ENCODE data around the gene FAM161B.

The FAM161B gene

DNA sequence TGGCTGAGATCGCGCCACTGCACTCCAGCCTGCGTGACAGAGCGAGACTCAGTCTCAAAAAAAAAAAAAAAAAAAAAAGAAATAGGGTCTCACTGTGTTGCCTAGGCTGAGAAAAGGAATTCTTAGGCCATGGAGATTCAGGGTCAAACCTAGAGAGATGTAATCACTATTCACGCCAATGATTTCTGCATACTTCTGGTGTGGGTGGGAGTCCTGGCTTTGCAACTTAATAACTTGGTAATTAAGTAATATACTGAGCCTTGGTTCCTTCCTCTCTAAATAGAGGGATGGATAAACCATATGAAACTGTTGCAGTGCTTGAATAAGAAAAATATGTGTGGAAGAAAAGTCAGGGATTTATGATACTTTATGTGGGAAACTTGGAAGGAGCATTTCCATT is 60.5 kb downstream of the FAM161B start:
- H3K9ac ChIP-seq (ENCODE audit: low read depth, low read length): no peak overlapping the region

DNA sequence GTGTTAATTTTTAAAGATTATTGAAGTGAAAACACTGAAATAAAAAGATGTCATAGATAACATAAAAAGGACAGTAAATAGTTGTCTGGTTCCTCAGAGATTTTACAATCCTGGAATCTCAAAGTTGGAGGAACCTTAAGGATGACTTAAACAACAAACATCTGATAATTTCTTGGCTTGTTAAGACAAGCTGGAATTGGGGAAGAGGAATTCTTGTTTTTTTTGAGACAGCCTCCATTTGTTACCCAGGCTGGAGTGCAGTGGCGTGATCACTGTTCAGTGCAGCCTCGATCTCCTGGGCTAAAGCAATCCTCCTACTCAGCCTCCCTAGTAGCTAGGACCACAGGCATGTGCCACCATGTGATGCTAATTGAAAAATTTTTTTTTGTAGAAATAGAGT is 60.9 kb downstream of the FAM161B start:
- Histone ChIP-seq H3K4me1 (ENCODE audit: control insufficient read depth, insufficient read depth, low read length) (no peaks in the 10 kb centered on the region), H3K36me3 (ENCODE audit: control insufficient read depth, insufficient read depth, low read length) (no peaks in the 10 kb centered on the region), H3K9me3 (ENCODE audit: control insufficient read depth, insufficient read depth, low read length) (no peaks in the 10 kb centered on the region), H3K4me3 (ENCODE audit: low read depth, low read length) (no peak overlapping the region), H3K9ac (ENCODE audit: low read depth, low read length) (no peak overlapping the region), H3K27me3 (ENCODE audit: control insufficient read depth, insufficient read depth, low read length) (no peaks in the 10 kb centered on the region)

More for the DNA sequence above, 60.5 kb downstream of the FAM161B start:
- H3K27me3 ChIP-seq (ENCODE audit: control insufficient read depth, insufficient read depth, low read length): no peaks in the 10 kb centered on the region
- no peaks in the 10 kb centered on the region for H3K36me3 ChIP-seq (ENCODE audit: control insufficient read depth, insufficient read depth, low read length)
- H3K9me3 ChIP-seq (ENCODE audit: control insufficient read depth, insufficient read depth, low read length): no peaks in the 10 kb centered on the region
- no peaks in the 10 kb centered on the region for H3K4me1 ChIP-seq (ENCODE audit: control insufficient read depth, insufficient read depth, low read length)
- H3K4me3 ChIP-seq (ENCODE audit: low read depth, low read length): no peak overlapping the region

DNA sequence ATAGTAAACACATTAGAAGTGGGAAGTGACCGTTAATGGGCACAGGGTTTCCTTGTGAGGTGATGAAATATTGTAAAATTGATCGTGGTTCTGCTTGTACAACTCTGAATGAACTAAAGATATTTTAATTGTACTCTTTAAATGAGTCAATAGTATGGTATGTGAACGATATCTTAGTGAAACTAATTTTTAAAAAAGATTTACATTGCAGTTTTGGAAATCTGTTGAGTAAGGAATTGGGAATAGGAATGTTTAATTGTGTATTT is 61.5 kb downstream of the FAM161B start:
- H3K4me1 ChIP-seq (ENCODE audit: control insufficient read depth, insufficient read depth, low read length): no peaks in the 10 kb centered on the region
- no peak overlapping the region for H3K9ac ChIP-seq (ENCODE audit: low read depth, low read length)
- no peak overlapping the region for H3K4me3 ChIP-seq (ENCODE audit: low read depth, low read length)
- no peaks in the 10 kb centered on the region for H3K9me3 ChIP-seq (ENCODE audit: control insufficient read depth, insufficient read depth, low read length)
- no peaks in the 10 kb centered on the region for H3K27me3 ChIP-seq (ENCODE audit: control insufficient read depth, insufficient read depth, low read length)
- H3K36me3 ChIP-seq (ENCODE audit: control insufficient read depth, insufficient read depth, low read length): no peaks in the 10 kb centered on the region

DNA sequence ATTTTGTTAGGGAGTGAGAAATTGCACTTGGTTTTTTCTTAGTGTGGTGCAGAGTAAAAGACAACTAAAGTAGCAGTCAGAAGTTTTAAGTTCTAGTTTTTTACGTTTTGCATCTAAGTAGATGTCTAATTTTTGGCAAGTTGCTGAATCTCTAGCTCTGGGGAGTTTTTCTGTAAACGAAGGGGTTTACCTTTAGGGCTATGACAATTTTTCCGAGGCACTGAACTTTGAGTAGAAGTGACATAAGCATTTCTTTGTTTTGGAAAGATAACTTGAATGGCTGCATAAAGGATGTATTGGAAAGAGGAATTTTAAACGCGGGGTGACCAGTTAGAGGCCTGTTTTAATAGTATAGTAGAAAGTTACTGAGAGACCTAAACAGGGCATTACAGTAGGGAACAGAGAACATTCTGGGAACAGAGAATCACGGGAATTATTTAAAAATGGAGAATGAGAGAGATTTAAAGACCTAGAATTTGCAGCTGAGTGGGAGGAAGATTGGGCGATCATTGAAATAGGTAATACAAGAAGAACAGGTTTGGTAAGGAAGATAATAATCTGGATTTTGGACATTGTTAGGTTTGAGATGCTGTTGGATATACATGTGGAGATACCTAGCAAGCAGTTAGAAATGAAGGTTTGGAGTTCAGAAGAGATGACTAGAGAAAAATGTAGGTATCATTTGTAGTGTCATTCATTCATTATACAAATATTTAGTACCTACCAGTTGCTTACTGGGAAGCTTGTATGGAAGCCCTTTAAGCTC is 62.0 kb downstream of the FAM161B start:
- H3K36me3 ChIP-seq (ENCODE audit: control insufficient read depth, insufficient read depth, low read length): no peaks in the 10 kb centered on the region
- H3K27me3 ChIP-seq (ENCODE audit: control insufficient read depth, insufficient read depth, low read length): no peaks in the 10 kb centered on the region
- H3K9ac ChIP-seq (ENCODE audit: low read depth, low read length): peak overlapping the region; percentile 89
- peak overlapping the region; percentile 94 for H3K4me3 ChIP-seq (ENCODE audit: low read depth, low read length)
- H3K4me1 ChIP-seq (ENCODE audit: control insufficient read depth, insufficient read depth, low read length): no peaks in the 10 kb centered on the region
- no peaks in the 10 kb centered on the region for H3K9me3 ChIP-seq (ENCODE audit: control insufficient read depth, insufficient read depth, low read length)

DNA sequence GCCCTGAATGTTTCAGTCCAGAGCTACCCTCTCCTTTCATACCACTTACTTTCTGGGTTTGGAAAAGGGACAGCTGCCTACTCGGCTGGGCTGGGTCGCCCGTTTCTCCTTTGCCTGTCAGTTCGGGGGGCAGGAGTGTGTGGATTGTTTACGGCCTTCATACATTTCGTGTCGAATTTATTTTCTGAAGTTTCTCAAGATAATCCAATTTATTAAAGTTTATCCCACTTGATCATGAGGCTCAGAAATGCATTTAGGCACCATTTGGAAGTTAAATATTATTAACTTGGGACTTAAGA is 62.6 kb downstream of the FAM161B start:
- Histone ChIP-seq H3K9me3 (ENCODE audit: control insufficient read depth, insufficient read depth, low read length) (no peaks in the 10 kb centered on the region), H3K36me3 (ENCODE audit: control insufficient read depth, insufficient read depth, low read length) (no peaks in the 10 kb centered on the region), H3K27me3 (ENCODE audit: control insufficient read depth, insufficient read depth, low read length) (no peaks in the 10 kb centered on the region), H3K4me1 (ENCODE audit: control insufficient read depth, insufficient read depth, low read length) (no peaks in the 10 kb centered on the region), H3K9ac (ENCODE audit: low read depth, low read length) (peak overlapping the region; percentile 89), H3K4me3 (ENCODE audit: low read depth, low read length) (peak overlapping the region; percentile 94)

DNA sequence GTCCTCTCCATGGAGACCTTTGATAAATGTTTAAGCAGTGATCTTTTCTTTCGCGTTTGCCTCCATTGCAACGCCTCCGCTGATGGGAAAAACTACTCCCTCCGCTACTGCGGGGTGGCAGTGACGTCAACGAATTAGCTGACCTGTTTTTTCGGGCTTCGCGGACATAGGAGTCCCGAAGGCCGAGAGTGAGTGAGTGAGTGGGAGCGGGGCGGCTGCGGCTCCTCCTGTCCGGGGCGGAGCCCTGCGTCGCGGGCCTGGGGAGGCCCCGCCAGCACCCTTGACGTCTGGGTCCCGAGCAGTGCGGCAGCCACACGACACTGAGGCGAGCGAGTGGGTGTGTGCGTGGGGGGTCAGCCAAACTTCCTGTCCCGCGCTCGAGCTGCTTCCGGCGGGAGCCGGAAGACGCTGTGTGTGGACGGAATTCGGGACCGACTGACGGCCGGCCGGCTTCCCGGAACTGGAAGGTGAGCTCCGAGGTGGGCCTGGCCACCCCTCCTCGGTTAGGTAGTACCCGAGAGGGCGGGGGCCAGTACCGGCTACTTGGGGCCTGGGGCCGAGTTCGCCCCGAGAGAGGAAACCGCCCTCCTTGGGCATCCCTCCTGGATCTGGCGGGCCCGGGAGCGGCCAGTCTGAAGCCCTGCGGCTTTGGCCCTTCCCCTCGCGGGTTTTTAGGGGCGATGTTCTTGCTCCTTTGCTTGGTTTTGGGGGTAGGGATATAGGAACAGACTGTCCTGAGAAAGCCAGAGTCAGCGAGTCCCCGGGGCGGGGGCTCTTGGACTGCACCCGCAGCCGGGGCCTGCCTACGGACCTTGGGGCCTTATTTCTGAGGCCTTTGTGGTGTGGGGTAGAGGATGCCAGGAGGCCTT is 63.2 kb downstream of the FAM161B start, which contains the start of gene ZNF410:
Gene ZNF410 (plus strand): TSS at position 411 of the 869 bp plus-strand sequence. CDS start 5,317 bp downstream, outside the sequence.
- no peaks in the 10 kb centered on the region for H3K9me3 ChIP-seq (ENCODE audit: control insufficient read depth, insufficient read depth, low read length)
- peak within 1 kb of the TSS; percentile 94 for H3K4me3 ChIP-seq (ENCODE audit: low read depth, low read length)
- no peaks in the 10 kb centered on the region for H3K36me3 ChIP-seq (ENCODE audit: control insufficient read depth, insufficient read depth, low read length)
- no peaks in the 10 kb centered on the region for H3K27me3 ChIP-seq (ENCODE audit: control insufficient read depth, insufficient read depth, low read length)
- H3K9ac ChIP-seq (ENCODE audit: low read depth, low read length): peak within 1 kb of the TSS; percentile 89
- no peaks in the 10 kb centered on the region for H3K4me1 ChIP-seq (ENCODE audit: control insufficient read depth, insufficient read depth, low read length)

DNA sequence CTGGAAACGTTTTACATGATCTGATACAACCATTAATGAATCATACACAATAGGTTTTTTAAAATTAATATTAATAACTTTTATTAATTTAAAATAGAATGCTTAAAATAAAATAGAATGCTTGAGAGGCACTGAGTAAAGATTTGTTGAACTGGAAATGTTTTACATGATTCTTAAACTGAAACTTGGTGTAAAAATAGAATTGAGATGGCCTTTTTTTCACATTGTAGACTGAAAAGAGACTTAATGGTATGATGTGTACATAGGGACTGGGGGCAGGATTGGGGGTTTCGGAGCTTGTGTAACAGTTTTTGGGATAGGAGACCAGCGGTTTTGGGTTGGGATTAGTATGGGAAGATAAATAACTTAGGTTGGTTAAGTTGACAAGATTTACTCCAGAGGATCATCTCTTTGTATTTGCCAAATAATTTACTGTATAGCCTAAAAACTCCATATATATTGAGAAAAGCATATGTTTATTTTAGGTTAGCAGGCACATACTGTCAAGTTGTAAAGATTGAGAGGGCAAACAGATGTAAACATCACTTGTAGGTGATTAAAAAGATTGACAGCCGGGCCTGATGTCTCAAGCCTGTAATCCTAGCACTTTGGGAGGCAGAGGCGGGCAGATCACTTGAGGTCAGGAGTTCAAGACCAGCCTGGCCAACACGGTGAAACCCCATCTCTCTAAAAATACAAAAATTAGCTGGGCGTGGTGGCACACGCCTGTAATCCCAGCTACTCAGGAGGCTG is 65.3 kb downstream of the FAM161B start:
- Histone ChIP-seq H3K9ac (ENCODE audit: low read depth, low read length) (no peak overlapping the region), H3K4me3 (ENCODE audit: low read depth, low read length) (no peak overlapping the region), H3K36me3 (ENCODE audit: control insufficient read depth, insufficient read depth, low read length) (no peaks in the 10 kb centered on the region), H3K9me3 (ENCODE audit: control insufficient read depth, insufficient read depth, low read length) (no peaks in the 10 kb centered on the region), H3K27me3 (ENCODE audit: control insufficient read depth, insufficient read depth, low read length) (no peaks in the 10 kb centered on the region), H3K4me1 (ENCODE audit: control insufficient read depth, insufficient read depth, low read length) (no peaks in the 10 kb centered on the region)
